ENCODE data around the gene ARFGAP3.

DNA sequence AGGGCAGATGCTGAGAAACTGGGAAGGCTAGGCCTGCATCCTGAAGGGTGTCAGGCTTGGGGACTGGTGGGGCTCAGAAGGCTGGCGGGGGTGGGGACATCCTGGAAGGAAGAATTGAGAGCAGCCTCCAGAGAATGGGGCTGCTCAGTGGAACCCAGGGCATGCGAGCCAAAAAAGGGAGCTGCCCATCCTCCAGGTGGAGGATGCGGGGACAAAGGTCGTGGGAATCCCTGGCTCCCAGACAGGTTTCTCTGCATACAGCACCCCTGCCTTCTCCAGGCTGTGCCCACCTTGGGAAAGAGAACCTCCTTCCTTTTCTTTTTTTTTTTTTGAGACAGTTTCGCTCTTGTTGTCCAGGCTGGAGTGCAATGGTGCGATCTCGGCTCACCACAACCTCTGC, 40.9 kb upstream of the ARFGAP3 start:
- TF ChIP-seq CTCF (IDR thresholded peaks at IDR 0.05) (no peak), POLR2AphosphoS5 (IDR thresholded peaks at IDR 0.05) (no peak)

All from upper lobe of left lung (tissue), 4 donors.